Activated T-cell treated with anti-CD3 and anti-CD28 coated beads for 48 hours (primary cell): ENCODE results near the gene RFNG.

ENCODE experiments used
- DNase-seq: peaks from one replicate; pipeline ENCODE4 v3.0.0-alpha.2; 2020; ENCODE audit warnings: low read depth

Gene RFNG

DNA sequence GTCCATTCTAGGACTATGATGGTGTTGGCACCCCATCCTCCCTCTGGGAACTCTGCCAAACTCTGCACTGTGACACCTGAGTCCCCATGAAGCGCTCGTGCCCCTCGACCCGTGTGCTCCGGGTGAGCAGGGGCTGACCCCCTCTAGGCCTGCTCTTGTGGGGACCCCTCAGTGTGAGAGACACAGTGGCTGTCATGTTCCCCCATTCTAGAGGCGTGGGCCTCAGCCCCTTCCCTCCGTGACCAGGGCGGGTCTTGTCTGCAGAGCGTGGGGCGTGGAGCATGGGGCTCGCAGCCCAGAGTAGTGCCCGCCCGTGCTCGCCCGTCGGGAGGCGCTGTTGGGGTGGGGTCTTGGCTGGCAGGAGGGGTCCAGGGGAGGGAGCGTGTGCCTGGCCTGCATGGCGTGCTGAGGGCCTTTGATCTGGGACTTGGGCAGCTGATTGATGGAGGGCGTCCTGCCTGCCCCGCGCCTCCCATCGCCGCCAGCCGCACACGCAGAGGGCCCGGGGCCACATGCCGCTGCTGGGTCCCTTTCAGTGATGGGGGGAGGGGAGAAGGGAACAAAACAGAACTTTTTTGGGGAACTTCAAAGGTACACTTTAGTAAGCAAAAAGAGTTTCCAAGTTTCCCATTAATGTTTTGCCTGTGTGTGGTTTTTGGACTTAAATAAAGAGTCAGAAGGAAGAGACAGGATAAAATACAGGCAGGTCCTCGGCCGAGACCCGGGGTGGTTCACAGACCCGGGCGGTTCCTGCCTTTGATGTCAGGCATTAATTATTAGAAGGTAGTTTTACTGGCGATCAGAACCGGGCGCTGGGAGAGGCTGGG lies 51.4 kb downstream of the RFNG start:
- no peak for DNase-seq

DNA sequence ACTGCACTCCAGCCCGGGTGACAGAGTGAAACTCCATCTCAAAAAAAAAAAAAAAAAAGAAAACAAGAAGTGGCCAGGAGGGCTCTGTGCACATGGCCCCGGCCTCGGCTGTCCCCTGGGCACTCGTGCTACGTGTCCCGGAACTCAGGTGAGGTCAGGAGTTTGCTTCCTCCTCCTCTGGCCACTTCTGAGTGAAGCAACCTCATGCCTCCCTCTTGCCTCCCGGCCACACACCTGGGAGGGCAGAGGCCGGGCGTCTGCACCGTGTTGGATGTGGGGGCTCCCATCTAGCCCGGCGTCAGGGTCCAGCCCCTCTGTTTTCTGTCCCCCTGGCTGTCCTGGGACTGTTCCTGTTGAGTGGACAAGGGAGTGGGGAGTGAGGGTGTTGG lies 52.0 kb downstream of the RFNG start:
- no peak for DNase-seq

DNA sequence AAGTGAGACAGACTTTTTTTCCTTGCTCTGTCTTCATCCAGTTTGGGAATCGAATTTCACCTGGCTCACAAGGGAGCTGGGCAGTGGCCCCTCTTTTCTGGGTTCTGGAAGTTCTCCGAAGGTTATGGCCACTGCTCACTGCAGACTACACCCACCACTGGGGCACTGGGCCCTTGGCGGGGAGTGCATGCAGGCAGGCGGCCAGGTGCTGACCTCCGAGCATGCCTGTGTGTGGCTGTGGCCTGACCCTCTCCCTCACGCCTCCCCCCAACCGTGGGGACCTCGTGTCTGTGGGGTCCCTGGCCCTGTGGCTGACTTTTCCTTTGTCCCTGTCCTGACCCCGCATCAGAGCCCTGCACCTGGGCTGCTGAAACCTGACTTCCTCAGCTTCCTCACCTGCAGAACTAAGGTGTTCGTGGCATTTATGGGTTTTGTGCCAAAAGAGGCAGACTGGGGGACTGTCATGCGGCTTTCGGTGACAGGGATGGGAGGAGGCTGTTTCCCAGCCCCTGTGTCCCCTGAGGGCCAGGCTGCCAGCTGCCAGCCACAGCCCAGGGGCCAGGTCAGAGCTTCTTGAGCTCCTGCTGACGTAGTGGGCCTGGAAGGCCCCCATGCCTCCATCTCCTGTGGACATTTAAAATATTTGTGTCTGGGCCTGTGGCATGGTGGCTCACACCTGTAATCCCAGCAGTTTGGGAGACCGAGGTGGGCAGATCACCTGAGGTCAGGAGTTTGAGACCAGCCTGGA lies 52.7 kb downstream of the RFNG start:
- no peak for DNase-seq

GRCh38 chr17:81998212-81998611 lies 53.4 kb downstream of the RFNG start:
- no peak for DNase-seq
